ENCODE results near the gene PRODH.
A peak's percentile ranks its signal among the peaks of the same experiment; 100 is the strongest.
"Not testable (repeated sequence)": the region's sequence is repeated elsewhere in the genome, so short reads cannot be mapped to it uniquely, and the experiment has no call there.

The PRODH gene

GRCh38 chr22:18935889-18936529, at the start of gene PRODH:
TSS of gene PRODH (minus strand) at chr22:18936293. CDS start at chr22:18936287, 6 bp downstream.
- Mint-ChIP-seq H3K4me1 (no peaks in the 10 kb centered on the region), H3K36me3 (no peaks in the 10 kb centered on the region), H3K4me3 (no peak within 1 kb of the TSS), H3K27me3 (no peaks in the 10 kb centered on the region), H3K9me3 (no peaks in the 10 kb centered on the region), H3K27ac (no peak within 1 kb of the TSS)
- DNase-seq (no peak), ATAC-seq (replicated peaks) (peak; percentile 53 to 65)

- no peak overlapping the region for H3K4me3 Mint-ChIP-seq
- no peaks in the 10 kb centered on the region for H3K4me1 Mint-ChIP-seq
- H3K27ac Mint-ChIP-seq, result no peak overlapping the region
- H3K36me3 Mint-ChIP-seq, result no peaks in the 10 kb centered on the region
- H3K9me3 Mint-ChIP-seq, result peaks cover 0 to 3% of the 10 kb centered on the region in 2 donors
- DNase-seq (no peak), ATAC-seq (replicated peaks) (no peak)
- peaks cover 9 to 16% of the 10 kb centered on the region in 2 donors for H3K27me3 Mint-ChIP-seq
Measured at GRCh38 chr22:18985780-18986179, 49.7 kb upstream of the PRODH start.

- peaks cover 0 to 9% of the 10 kb centered on the region in 2 donors for H3K27me3 Mint-ChIP-seq
- no peak overlapping the region for H3K4me3 Mint-ChIP-seq
- ATAC-seq (replicated peaks) (no peak), DNase-seq (no peak)
- H3K27ac Mint-ChIP-seq, result no peak overlapping the region
- H3K4me1 Mint-ChIP-seq, result no peaks in the 10 kb centered on the region
- H3K9me3 Mint-ChIP-seq, result peaks cover 0 to 7% of the 10 kb centered on the region in 2 donors
- H3K36me3 Mint-ChIP-seq, result no peaks in the 10 kb centered on the region
Measured at GRCh38 chr22:18984564-18984963, 48.5 kb upstream of the PRODH start.

- peaks cover 0 to 9% of the 10 kb centered on the region in 2 donors for H3K27me3 Mint-ChIP-seq
- H3K27ac Mint-ChIP-seq, result no peak overlapping the region
- H3K36me3 Mint-ChIP-seq, result no peaks in the 10 kb centered on the region
- DNase-seq (no peak), ATAC-seq (replicated peaks) (no peak)
- H3K4me1 Mint-ChIP-seq, result no peaks in the 10 kb centered on the region
- no peak overlapping the region for H3K4me3 Mint-ChIP-seq
- peaks cover 0 to 10% of the 10 kb centered on the region in 2 donors for H3K9me3 Mint-ChIP-seq
Measured at GRCh38 chr22:18983120-18983651, 47.1 kb upstream of the PRODH start.

- no peak for DNase-seq
- no peak overlapping the region for H3K4me3 Mint-ChIP-seq
- no peaks in the 10 kb centered on the region for H3K4me1 Mint-ChIP-seq
- no peak overlapping the region for H3K27ac Mint-ChIP-seq
- no peak for ATAC-seq (replicated peaks)
- no peaks in the 10 kb centered on the region for H3K36me3 Mint-ChIP-seq
- H3K27me3 Mint-ChIP-seq, result peaks cover 4 to 15% of the 10 kb centered on the region in 2 donors
- H3K9me3 Mint-ChIP-seq, result peaks cover 0 to 10% of the 10 kb centered on the region in 2 donors
Measured at GRCh38 chr22:18980829-18981228, 44.7 kb upstream of the PRODH start.

GRCh38 chr22:18979957-18980356, 43.9 kb upstream of the PRODH start:
- Mint-ChIP-seq H3K9me3 (peaks cover 0 to 10% of the 10 kb centered on the region in 2 donors), H3K4me1 (no peaks in the 10 kb centered on the region), H3K4me3 (no peak overlapping the region), H3K27me3 (peaks cover 4 to 15% of the 10 kb centered on the region in 2 donors), H3K27ac (no peak overlapping the region), H3K36me3 (no peaks in the 10 kb centered on the region)
- ATAC-seq (replicated peaks), result no peak
- no peak for DNase-seq

GRCh38 chr22:18978506-18978905, 42.4 kb upstream of the PRODH start:
- no peaks in the 10 kb centered on the region for H3K4me1 Mint-ChIP-seq
- peaks cover 13 to 25% of the 10 kb centered on the region in 2 donors for H3K27me3 Mint-ChIP-seq
- no peak for DNase-seq
- H3K36me3 Mint-ChIP-seq, result no peaks in the 10 kb centered on the region
- no peak for ATAC-seq (replicated peaks)
- no peak overlapping the region for H3K27ac Mint-ChIP-seq
- no peak overlapping the region for H3K4me3 Mint-ChIP-seq
- peaks cover 0 to 10% of the 10 kb centered on the region in 2 donors for H3K9me3 Mint-ChIP-seq

GRCh38 chr22:18977824-18978425, 41.8 kb upstream of the PRODH start:
- Mint-ChIP-seq H3K4me3 (no peak overlapping the region), H3K27me3 (peaks cover 13 to 28% of the 10 kb centered on the region in 2 donors), H3K9me3 (peaks cover 0 to 10% of the 10 kb centered on the region in 2 donors), H3K4me1 (no peaks in the 10 kb centered on the region), H3K27ac (no peak overlapping the region), H3K36me3 (no peaks in the 10 kb centered on the region)
- DNase-seq (no peak), ATAC-seq (replicated peaks) (no peak)

- no peaks in the 10 kb centered on the region for H3K4me1 Mint-ChIP-seq
- peaks cover 22 to 37% of the 10 kb centered on the region in 2 donors for H3K27me3 Mint-ChIP-seq
- peaks cover 0 to 8% of the 10 kb centered on the region in 2 donors for H3K9me3 Mint-ChIP-seq
- no peak for DNase-seq
- no peak overlapping the region for H3K27ac Mint-ChIP-seq
- no peaks in the 10 kb centered on the region for H3K36me3 Mint-ChIP-seq
- ATAC-seq (replicated peaks), result no peak
- no peak overlapping the region for H3K4me3 Mint-ChIP-seq
Measured at GRCh38 chr22:18976197-18976751, 40.2 kb upstream of the PRODH start.

- no peaks in the 10 kb centered on the region for H3K36me3 Mint-ChIP-seq
- no peak overlapping the region for H3K27ac Mint-ChIP-seq
- H3K4me1 Mint-ChIP-seq, result no peaks in the 10 kb centered on the region
- no peak for ATAC-seq (replicated peaks)
- peaks cover 22 to 37% of the 10 kb centered on the region in 2 donors for H3K27me3 Mint-ChIP-seq
- no peak overlapping the region for H3K4me3 Mint-ChIP-seq
- peaks cover 0 to 6% of the 10 kb centered on the region in 2 donors for H3K9me3 Mint-ChIP-seq
- no peak for DNase-seq
Measured at GRCh38 chr22:18975434-18976196, 39.5 kb upstream of the PRODH start.

GRCh38 chr22:18974477-18975180, 38.5 kb upstream of the PRODH start:
- H3K27ac Mint-ChIP-seq, result no peak overlapping the region

GRCh38 chr22:18973264-18974031, 37.4 kb upstream of the PRODH start:
- Mint-ChIP-seq H3K4me1 (peaks cover 3 to 5% of the 10 kb centered on the region in 2 donors), H3K27me3 (peaks cover 34 to 51% of the 10 kb centered on the region in 2 donors), H3K36me3 (no peaks in the 10 kb centered on the region), H3K27ac (no peak overlapping the region), H3K4me3 (no peak overlapping the region), H3K9me3 (no peaks in the 10 kb centered on the region)
- no peak for ATAC-seq (replicated peaks)
- DNase-seq, result no peak

More at GRCh38 chr22:18974477-18975180, 38.5 kb upstream of the PRODH start:
- ATAC-seq (replicated peaks) (no peak), DNase-seq (no peak)
- H3K4me1 Mint-ChIP-seq, result peaks cover under 1 to 2% of the 10 kb centered on the region in 2 donors
- H3K36me3 Mint-ChIP-seq, result no peaks in the 10 kb centered on the region
- H3K27me3 Mint-ChIP-seq, result peaks cover 24 to 41% of the 10 kb centered on the region in 2 donors
- no peak overlapping the region for H3K4me3 Mint-ChIP-seq
- H3K9me3 Mint-ChIP-seq, result peaks cover 0 to 3% of the 10 kb centered on the region in 2 donors

- H3K9me3 Mint-ChIP-seq; ATAC-seq (replicated peaks); H3K27ac Mint-ChIP-seq; H3K4me1 Mint-ChIP-seq; H3K4me3 Mint-ChIP-seq; DNase-seq; H3K36me3 Mint-ChIP-seq: not testable (repeated sequence)
- peaks cover 38 to 56% of the 10 kb centered on the region in 2 donors for H3K27me3 Mint-ChIP-seq
Measured at GRCh38 chr22:18972591-18972990, 36.5 kb upstream of the PRODH start.

Measured in stimulated activated naive B cell treated with anti-CD40 and anti-IgM and Interleukin-4, amounts not matched to agents 10 μg/mL and 1 μg/mL and 100 μg/mL, for 72 hours (primary cell).